ENCODE data around the gene DAZAP2.
"Not testable (repeated sequence)": the region's sequence is repeated elsewhere in the genome, so short reads cannot be mapped to it uniquely, and the experiment has no call there.

The DAZAP2 gene

GRCh38 chr12:51217133-51217967, 21.3 kb upstream of the DAZAP2 start:
- peak; percentile 39 for DNase-seq

GRCh38 chr12:51217968-51218606, 20.5 kb upstream of the DAZAP2 start, which contains the start of gene POU6F1:
TSS of gene POU6F1 (minus strand) at chr12:51218062. CDS start at chr12:51206836, 11,226 bp downstream.
- peak; percentile 77 for DNase-seq

- no peak for DNase-seq
Observed at GRCh38 chr12:51218607-51219161, 19.9 kb upstream of the DAZAP2 start.

GRCh38 chr12:51219322-51219721, 19.3 kb upstream of the DAZAP2 start:
- no peak for DNase-seq

GRCh38 chr12:51219857-51220256, 18.8 kb upstream of the DAZAP2 start:
- DNase-seq, result not testable (repeated sequence)

GRCh38 chr12:51222461-51222860, 16.2 kb upstream of the DAZAP2 start:
- no peak for DNase-seq

- DNase-seq, result no peak
Observed at GRCh38 chr12:51224625-51225024, 14.0 kb upstream of the DAZAP2 start.

GRCh38 chr12:51225234-51225633, 13.4 kb upstream of the DAZAP2 start:
- no peak for DNase-seq

GRCh38 chr12:51225771-51226170, 12.9 kb upstream of the DAZAP2 start:
- DNase-seq, result no peak

- DNase-seq, result not testable (repeated sequence)
Observed at GRCh38 chr12:51227112-51227511, 11.5 kb upstream of the DAZAP2 start.

- DNase-seq, result no peak
Observed at GRCh38 chr12:51227962-51228361, 10.7 kb upstream of the DAZAP2 start.

GRCh38 chr12:51229116-51229809, 9.4 kb upstream of the DAZAP2 start:
- no peak for DNase-seq

GRCh38 chr12:51232642-51233041, 6.0 kb upstream of the DAZAP2 start:
- no peak for DNase-seq

- no peak for DNase-seq
Observed at GRCh38 chr12:51234530-51234929, 4.1 kb upstream of the DAZAP2 start.

- DNase-seq, result no peak
Observed at GRCh38 chr12:51238037-51238509, 553 bp upstream of the DAZAP2 start.

GRCh38 chr12:51240971-51241370, 2.3 kb downstream of the DAZAP2 start:
- no peak for DNase-seq

- DNase-seq, result no peak
Observed at GRCh38 chr12:51242120-51242519, 3.5 kb downstream of the DAZAP2 start.

GRCh38 chr12:51242876-51243275, 4.2 kb downstream of the DAZAP2 start:
- no peak for DNase-seq

- no peak for DNase-seq
Observed at GRCh38 chr12:51244269-51244668, 5.6 kb downstream of the DAZAP2 start.

- no peak for DNase-seq
Observed at GRCh38 chr12:51245476-51246253, 7.0 kb downstream of the DAZAP2 start.

GRCh38 chr12:51246254-51246853, 7.7 kb downstream of the DAZAP2 start:
- DNase-seq, result peak; percentile 39
